ENCODE measurements around the gene ACIN1.
"Not testable (repeated sequence)": the region's sequence is repeated elsewhere in the genome, so short reads cannot be mapped to it uniquely, and the experiment has no call there.

The ACIN1 gene

GRCh38 chr14:23021434-23021833 lies 73.5 kb downstream of the ACIN1 start:
- peaks cover 49% of the 10 kb centered on the region for H3K4me1 Mint-ChIP-seq
- peaks cover 16% of the 10 kb centered on the region for H3K36me3 Mint-ChIP-seq (ENCODE audit: low read depth)
- peak overlapping the region; percentile 6 to 38 (median 25) for H3K27ac Mint-ChIP-seq
- TF ChIP-seq CTCF (IDR thresholded peaks at IDR 0.05; ENCODE audit: unreplicated experiment in 3 of 3), result no peak
- H3K27me3 Mint-ChIP-seq (ENCODE audit: low read depth), result no peaks in the 10 kb centered on the region
- H3K4me3 Mint-ChIP-seq, result peak overlapping the region in 1 of 3 experiments; percentile 30
- H3K9me3 Mint-ChIP-seq, result no peaks in the 10 kb centered on the region

GRCh38 chr14:23020143-23021128 lies 74.5 kb downstream of the ACIN1 start:
- Mint-ChIP-seq H3K9me3 (no peaks in the 10 kb centered on the region), H3K27ac (peak overlapping the region; percentile 6 to 38 (median 25)), H3K4me1 (peaks cover 50% of the 10 kb centered on the region), H3K27me3 (ENCODE audit: low read depth) (no peaks in the 10 kb centered on the region), H3K36me3 (ENCODE audit: low read depth) (peaks cover 8% of the 10 kb centered on the region), H3K4me3 (no peak overlapping the region)
- no peak for TF ChIP-seq CTCF (IDR thresholded peaks at IDR 0.05; ENCODE audit: unreplicated experiment in 3 of 3)

GRCh38 chr14:23018107-23018506 lies 76.8 kb downstream of the ACIN1 start:
- H3K4me3 Mint-ChIP-seq, result no peak overlapping the region
- no peaks in the 10 kb centered on the region for H3K27me3 Mint-ChIP-seq (ENCODE audit: low read depth)
- H3K9me3 Mint-ChIP-seq, result no peaks in the 10 kb centered on the region
- no peak for TF ChIP-seq CTCF (IDR thresholded peaks at IDR 0.05; ENCODE audit: unreplicated experiment in 3 of 3)
- no peaks in the 10 kb centered on the region for H3K36me3 Mint-ChIP-seq (ENCODE audit: low read depth)
- H3K27ac Mint-ChIP-seq, result no peak overlapping the region
- peaks cover 30% of the 10 kb centered on the region for H3K4me1 Mint-ChIP-seq

GRCh38 chr14:23017091-23017490 lies 77.8 kb downstream of the ACIN1 start:
- TF ChIP-seq CTCF (IDR thresholded peaks at IDR 0.05; ENCODE audit: unreplicated experiment in 3 of 3), result no peak
- Mint-ChIP-seq H3K27me3 (ENCODE audit: low read depth) (no peaks in the 10 kb centered on the region), H3K36me3 (ENCODE audit: low read depth) (no peaks in the 10 kb centered on the region), H3K27ac (no peak overlapping the region), H3K9me3 (no peaks in the 10 kb centered on the region), H3K4me1 (peaks cover 20% of the 10 kb centered on the region), H3K4me3 (no peak overlapping the region)

- Mint-ChIP-seq H3K4me3 (no peak overlapping the region), H3K27me3 (ENCODE audit: low read depth) (no peaks in the 10 kb centered on the region), H3K4me1 (peaks cover 11% of the 10 kb centered on the region), H3K9me3 (no peaks in the 10 kb centered on the region), H3K36me3 (ENCODE audit: low read depth) (no peaks in the 10 kb centered on the region), H3K27ac (peak overlapping the region; percentile 6 to 57 (median 21))
- no peak for TF ChIP-seq CTCF (IDR thresholded peaks at IDR 0.05; ENCODE audit: unreplicated experiment in 3 of 3)
These were observed 79.3 kb downstream of the ACIN1 start for GRCh38 chr14:23015618-23016017.

- not testable (repeated sequence) for H3K36me3 Mint-ChIP-seq (ENCODE audit: low read depth); H3K27me3 Mint-ChIP-seq (ENCODE audit: low read depth); H3K9me3 Mint-ChIP-seq; H3K4me3 Mint-ChIP-seq; H3K27ac Mint-ChIP-seq
- H3K4me1 Mint-ChIP-seq, result peaks cover 27% of the 10 kb centered on the region
These were observed 81.2 kb downstream of the ACIN1 start for GRCh38 chr14:23013749-23014054.

Measured in nephron (organoid).